Suprapubic skin (tissue), 4 donors: ENCODE results near the gene STK36. TPM values are rescaled to one million over a fixed set of nuclear protein-coding genes. Genes with fewer than 3 reads are reported as not detected.

Experiments used
- DNase-seq, 2 donors: peaks; one replicate each; pipeline ENCODE4 v3.0.0-alpha.2; 2019; ENCODE audit warnings: low spot score in 2 of 2
- H3K27ac ChIP-seq: fragments of 200-600 bp; sonication (generic); one replicate; pipeline ENCODE4 v1.5.1; 2019
- H3K27me3 ChIP-seq: fragments of 200-600 bp; sonication (generic); one replicate; pipeline ENCODE4 v1.5.1; 2019
- H3K36me3 ChIP-seq: fragments of 200-600 bp; sonication (generic); one replicate; pipeline ENCODE4 v1.5.1; 2019
- H3K4me1 ChIP-seq: fragments of 200-600 bp; sonication (generic); one replicate; pipeline ENCODE4 v1.5.1; 2019
- H3K4me3 ChIP-seq: fragments of 200-600 bp; sonication (generic); one replicate; pipeline ENCODE4 v1.5.1; 2019; ENCODE audit warnings: mild to moderate bottlenecking
- H3K9me3 ChIP-seq: fragments of 200-600 bp; sonication (generic); one replicate; pipeline ENCODE4 v1.5.1; 2019
- EP300 ChIP-seq: sonication (generic); formaldehyde crosslinking; IDR thresholded peaks from one replicate; pipeline ENCODE4 v1.6.1; 2017; ENCODE audit warnings: antibody characterized with exemption
- POLR2A ChIP-seq, 2 donors: fragments of 450-650 bp; IDR thresholded peaks; one replicate each; pipeline ENCODE4 v1.6.1; 2017; ENCODE audit warnings: antibody characterized with exemption in 2 of 2, mild to moderate bottlenecking in 2 of 2, moderate library complexity in 2 of 2
- POLR2AphosphoS5 ChIP-seq, 3 donors: sonication (generic); formaldehyde crosslinking; IDR thresholded peaks; one replicate each; pipeline ENCODE4 v1.6.1; 2017; ENCODE audit warnings: antibody characterized with exemption in 3 of 3
- WGBS: methylation state at CpG from one replicate; pipeline ENCODE4 v1.1.5; 2018; 5-methylcytosine and 5-hydroxymethylcytosine counted together
- total RNA-seq, 4 donors: library from RNA; depleted of rRNA; stranded (reverse); fragments of >200 nt; gene quantifications; one replicate each; pipeline ENCODE4 v1.1.0, GENCODE V29; 2016
- TF ChIP-seq, protein P1 (sequence below), 2 donors: fragments of 200-600 bp in 1 of 2; fragments of 450-650 bp in 1 of 2; sonication (generic) in 1 of 2; IDR thresholded peaks; one replicate each; pipeline ENCODE4 v1.5.1; 2016 to 2019; ENCODE audit warnings: antibody characterized with exemption in 2 of 2, mild to moderate bottlenecking in 1 of 2, moderate library complexity in 1 of 2

Gene STK36
- total RNA-seq, 4 donors from 2014 or later: 20.7 to 43.4 (median 21.9) TPM

DNA sequence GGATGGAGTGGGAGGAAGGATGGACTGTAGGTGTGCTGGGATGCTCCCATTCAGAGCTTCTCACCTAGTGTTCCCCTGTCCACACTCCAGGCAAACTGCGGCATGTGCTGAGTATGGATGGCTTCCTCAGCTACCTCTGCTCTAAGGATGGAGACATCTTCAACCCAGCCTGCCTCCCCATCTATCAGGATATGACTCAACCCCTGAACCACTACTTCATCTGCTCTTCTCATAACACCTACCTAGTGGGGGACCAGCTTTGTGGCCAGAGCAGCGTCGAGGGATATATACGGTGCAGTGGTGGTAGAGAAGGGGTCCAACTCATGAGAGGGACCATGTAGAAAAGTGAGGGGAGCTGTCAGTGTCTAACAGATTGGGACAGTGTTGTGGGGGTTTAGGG is 43.9 kb upstream of the STK36 start:
- Histone ChIP-seq H3K27ac (no peak overlapping the region), H3K27me3 (no peaks in the 10 kb centered on the region), H3K4me3 (no peak overlapping the region), H3K9me3 (no peaks in the 10 kb centered on the region), H3K4me1 (no peaks in the 10 kb centered on the region), H3K36me3 (no peaks in the 10 kb centered on the region)
- DNase-seq: no peak
- no peak for TF ChIP-seq POLR2AphosphoS5 (IDR thresholded peaks at IDR 0.05)
- TF ChIP-seq, protein P1, sequence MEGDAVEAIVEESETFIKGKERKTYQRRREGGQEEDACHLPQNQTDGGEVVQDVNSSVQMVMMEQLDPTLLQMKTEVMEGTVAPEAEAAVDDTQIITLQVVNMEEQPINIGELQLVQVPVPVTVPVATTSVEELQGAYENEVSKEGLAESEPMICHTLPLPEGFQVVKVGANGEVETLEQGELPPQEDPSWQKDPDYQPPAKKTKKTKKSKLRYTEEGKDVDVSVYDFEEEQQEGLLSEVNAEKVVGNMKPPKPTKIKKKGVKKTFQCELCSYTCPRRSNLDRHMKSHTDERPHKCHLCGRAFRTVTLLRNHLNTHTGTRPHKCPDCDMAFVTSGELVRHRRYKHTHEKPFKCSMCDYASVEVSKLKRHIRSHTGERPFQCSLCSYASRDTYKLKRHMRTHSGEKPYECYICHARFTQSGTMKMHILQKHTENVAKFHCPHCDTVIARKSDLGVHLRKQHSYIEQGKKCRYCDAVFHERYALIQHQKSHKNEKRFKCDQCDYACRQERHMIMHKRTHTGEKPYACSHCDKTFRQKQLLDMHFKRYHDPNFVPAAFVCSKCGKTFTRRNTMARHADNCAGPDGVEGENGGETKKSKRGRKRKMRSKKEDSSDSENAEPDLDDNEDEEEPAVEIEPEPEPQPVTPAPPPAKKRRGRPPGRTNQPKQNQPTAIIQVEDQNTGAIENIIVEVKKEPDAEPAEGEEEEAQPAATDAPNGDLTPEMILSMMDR (IDR thresholded peaks at IDR 0.05): no peak
- TF ChIP-seq EP300: no peak
- no peak for TF ChIP-seq POLR2A (IDR thresholded peaks at IDR 0.05)
- WGBS: 89% methylated on average over 4 of the region's 4 CpGs

DNA sequence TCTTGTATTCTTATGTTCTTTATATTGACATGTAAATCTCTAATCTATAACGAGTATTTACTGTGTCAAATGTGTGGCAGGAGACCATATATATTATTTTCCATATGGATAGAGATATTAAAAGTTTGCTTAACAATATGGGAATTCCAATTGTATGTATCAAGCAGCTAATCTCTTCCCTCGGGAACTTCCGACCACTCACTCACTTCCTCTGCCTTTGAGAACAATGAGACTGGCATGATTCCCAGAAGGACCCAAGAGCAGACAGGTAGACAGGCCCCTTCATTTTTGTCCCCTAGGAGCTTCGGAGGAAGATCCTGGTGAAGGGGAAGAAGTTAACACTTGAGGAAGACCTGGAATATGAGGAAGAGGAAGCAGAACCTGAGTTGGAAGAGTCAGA is 40.0 kb upstream of the STK36 start:
- Histone ChIP-seq H3K27me3 (no peaks in the 10 kb centered on the region), H3K4me1 (no peaks in the 10 kb centered on the region), H3K36me3 (peaks cover 33% of the 10 kb centered on the region), H3K27ac (no peak overlapping the region), H3K4me3 (no peak overlapping the region), H3K9me3 (no peaks in the 10 kb centered on the region)
- 78% methylated on average over 4 of the region's 4 CpGs for WGBS
- TF ChIP-seq, protein P1 (IDR thresholded peaks at IDR 0.05): no peak
- TF ChIP-seq POLR2A (IDR thresholded peaks at IDR 0.05) (no peak), EP300 (no peak), POLR2AphosphoS5 (IDR thresholded peaks at IDR 0.05) (no peak)
- no peak for DNase-seq

DNA sequence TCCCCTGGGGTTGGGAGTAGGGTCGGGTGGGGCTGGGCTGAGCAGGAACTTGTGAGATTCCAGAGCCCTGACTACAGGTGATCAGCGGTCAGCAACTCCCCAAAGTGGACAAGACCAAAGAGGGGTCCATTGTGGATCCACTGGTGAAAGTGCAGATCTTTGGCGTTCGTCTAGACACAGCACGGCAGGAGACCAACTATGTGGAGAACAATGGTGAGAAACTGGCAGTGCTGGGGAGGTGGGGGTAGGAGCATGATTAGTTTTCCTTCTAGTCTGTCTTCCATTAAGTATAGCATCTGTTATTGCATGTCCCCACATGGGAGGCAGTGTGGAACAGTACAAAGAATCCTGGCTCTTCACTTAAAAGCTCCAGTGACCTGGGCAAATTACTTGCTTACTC is 36.2 kb upstream of the STK36 start:
- H3K27me3 ChIP-seq: no peaks in the 10 kb centered on the region
- no peaks in the 10 kb centered on the region for H3K9me3 ChIP-seq
- H3K4me3 ChIP-seq: no peak overlapping the region
- TF ChIP-seq, protein P1 (IDR thresholded peaks at IDR 0.05): no peak
- TF ChIP-seq EP300 (no peak), POLR2AphosphoS5 (IDR thresholded peaks at IDR 0.05) (no peak), POLR2A (IDR thresholded peaks at IDR 0.05) (no peak)
- no peak for DNase-seq
- 86% methylated on average over 5 of the region's 5 CpGs for WGBS
- no peak overlapping the region for H3K27ac ChIP-seq
- no peaks in the 10 kb centered on the region for H3K4me1 ChIP-seq
- H3K36me3 ChIP-seq: peaks cover 70% of the 10 kb centered on the region

DNA sequence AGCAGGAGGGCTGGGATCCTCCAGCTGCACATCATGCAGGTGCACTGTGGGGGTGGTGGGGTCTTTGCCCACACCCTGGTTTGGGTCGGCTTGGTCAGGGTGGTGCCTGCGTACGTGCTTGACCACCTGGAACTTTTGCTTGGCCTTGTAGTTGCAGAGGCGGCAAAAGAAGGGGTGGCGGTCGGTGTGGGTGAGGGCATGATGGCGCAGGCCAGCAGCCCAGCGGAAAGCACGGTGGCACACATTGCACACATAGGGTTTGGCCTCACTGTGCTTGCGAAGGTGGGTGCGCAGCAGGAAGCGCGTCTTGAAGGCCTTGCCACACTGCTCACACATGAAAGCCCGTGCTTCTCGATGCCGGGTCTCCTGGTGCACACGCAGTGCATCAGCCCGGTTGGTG is 33.5 kb upstream of the STK36 start:
- no peak overlapping the region for H3K27ac ChIP-seq
- H3K4me1 ChIP-seq: no peaks in the 10 kb centered on the region
- WGBS: 99% methylated on average over 13 of the region's 18 CpGs
- H3K27me3 ChIP-seq: no peaks in the 10 kb centered on the region
- TF ChIP-seq EP300 (no peak), POLR2A (IDR thresholded peaks at IDR 0.05) (no peak), POLR2AphosphoS5 (IDR thresholded peaks at IDR 0.05) (no peak)
- TF ChIP-seq, protein P1 (IDR thresholded peaks at IDR 0.05): no peak
- H3K9me3 ChIP-seq: no peaks in the 10 kb centered on the region
- peaks cover 94% of the 10 kb centered on the region for H3K36me3 ChIP-seq
- no peak overlapping the region for H3K4me3 ChIP-seq
- DNase-seq: no peak

DNA sequence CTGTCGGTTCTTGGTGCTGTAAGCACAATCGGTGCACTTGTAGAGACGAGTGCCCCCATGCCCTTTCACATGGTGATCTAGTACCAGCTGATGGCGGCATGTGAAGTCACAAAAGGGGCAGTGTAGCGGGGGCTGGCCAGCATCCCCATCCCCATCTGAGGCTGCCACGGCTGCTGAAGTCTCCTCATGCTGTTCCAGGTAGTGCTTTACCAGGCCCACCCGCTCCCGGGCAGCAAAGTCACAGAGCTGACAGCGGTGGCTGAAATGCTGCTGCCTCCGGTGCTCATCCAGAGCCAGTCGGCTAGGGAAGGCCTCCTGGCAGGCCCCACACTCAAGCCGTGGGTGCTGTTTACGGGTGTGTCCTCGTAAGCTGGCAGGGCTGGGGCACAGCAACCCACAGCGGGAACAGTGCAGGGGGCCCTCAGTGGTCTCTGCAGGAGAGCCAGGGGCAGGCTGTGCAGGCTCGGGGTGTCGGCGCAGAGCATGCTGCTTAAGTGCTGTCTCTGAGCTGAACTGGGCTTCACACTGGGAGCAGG is 29.7 kb upstream of the STK36 start:
- no peak overlapping the region for H3K4me3 ChIP-seq
- no peak overlapping the region for H3K27ac ChIP-seq
- no peaks in the 10 kb centered on the region for H3K27me3 ChIP-seq
- TF ChIP-seq, protein P1 (IDR thresholded peaks at IDR 0.05): no peak
- TF ChIP-seq POLR2AphosphoS5 (IDR thresholded peaks at IDR 0.05) (no peak), EP300 (no peak), POLR2A (IDR thresholded peaks at IDR 0.05) (no peak)
- H3K4me1 ChIP-seq: no peaks in the 10 kb centered on the region
- H3K36me3 ChIP-seq: peaks cover 92% of the 10 kb centered on the region
- no CpG with 5 or more reads among the region's 18 CpGs for WGBS
- DNase-seq: no peak
- H3K9me3 ChIP-seq: no peaks in the 10 kb centered on the region
